Upper lobe of left lung (tissue), 6 donors: Measurements from ENCODE around the gene RNF126. TPM values are rescaled to one million over a fixed set of nuclear protein-coding genes. Genes with fewer than 3 reads are reported as not detected.
A peak's percentile ranks its signal among the peaks of the same experiment; 100 is the strongest.

ENCODE experiments used
- ATAC-seq, 2 donors: fragments of 200-7000 bp; cut with Tn5 transposase; one replicate each; pipeline ENCODE4 v1.9.1; 2022; ENCODE audit warnings: mild to moderate bottlenecking in 2 of 2, moderate library complexity in 2 of 2; ENCODE audit not compliant: low FRiP score in 2 of 2
- DNase-seq, 2 donors: peaks; one replicate each; pipeline ENCODE4 v3.0.0-alpha.2; 2019 to 2020
- H3K27ac ChIP-seq, 4 donors: fragments of 200-600 bp; sonication (generic); one replicate each; pipeline ENCODE4 v1.5.1; 2016 to 2019
- H3K27me3 ChIP-seq, 4 donors: fragments of 200-600 bp; sonication (generic); one replicate each; pipeline ENCODE4 v1.5.1; 2017 to 2019
- H3K36me3 ChIP-seq, 4 donors: fragments of 200-600 bp; sonication (generic); one replicate each; pipeline ENCODE4 v1.5.1; 2016 to 2019
- H3K4me1 ChIP-seq, 4 donors: fragments of 200-600 bp; sonication (generic); one replicate each; pipeline ENCODE4 v1.5.1; 2018 to 2019
- H3K4me3 ChIP-seq, 4 donors: fragments of 200-600 bp; sonication (generic); one replicate each; pipeline ENCODE4 v1.5.1; 2017 to 2019; ENCODE audit warnings: mild to moderate bottlenecking in 2 of 4, moderate library complexity in 1 of 4
- H3K9me3 ChIP-seq, 4 donors: fragments of 200-600 bp; sonication (generic); one replicate each; pipeline ENCODE4 v1.5.1; 2018 to 2019
- CTCF ChIP-seq, 6 experiments: fragments of 450-650 bp in 4 of 6; fragments of 200-600 bp in 2 of 6; sonication (generic) in 2 of 6; IDR thresholded peaks; one replicate each; pipeline ENCODE4 v1.5.1; 2016 to 2019; ENCODE audit warnings: antibody characterized with exemption in 6 of 6
- EP300 ChIP-seq, 4 donors: sonication (generic); formaldehyde crosslinking; IDR thresholded peaks; one replicate each; pipeline ENCODE4 v1.5.1; 2017; ENCODE audit warnings: antibody characterized with exemption in 4 of 4, control low read depth in 2 of 4
- POLR2A ChIP-seq, 4 donors: fragments of 450-650 bp; IDR thresholded peaks; one replicate each; pipeline ENCODE4 v1.5.1; 2016 to 2017; ENCODE audit warnings: antibody characterized with exemption in 4 of 4, mild to moderate bottlenecking in 2 of 4
- POLR2AphosphoS5 ChIP-seq, 2 donors: sonication (generic); formaldehyde crosslinking; IDR thresholded peaks; one replicate each; pipeline ENCODE4 v1.5.1; 2017; ENCODE audit warnings: antibody characterized with exemption in 2 of 2
- WGBS, 2 donors: methylation state at CpG; one replicate each; pipeline ENCODE4 v1.1.5; 2017 to 2018; 5-methylcytosine and 5-hydroxymethylcytosine counted together
- total RNA-seq, 6 donors: library from RNA; depleted of rRNA in 4 of 6; stranded (reverse); fragments of >200 nt in 4 of 6; gene quantifications; one replicate each; pipeline versions ENCODE4 v1.1.0 to v1.2.1, GENCODE V29; 2016 to 2021
- donor health status: DM: no; HTN: no; CAD: no; lungs with moderate emphysema.
- donor health status: DM: no; HTN: yes; CAD: no; lungs with severe emphysema.

The RNF126 gene
- total RNA-seq, 6 donors from 2014 or later, result 36.7 to 106 (median 66.3) TPM

DNA sequence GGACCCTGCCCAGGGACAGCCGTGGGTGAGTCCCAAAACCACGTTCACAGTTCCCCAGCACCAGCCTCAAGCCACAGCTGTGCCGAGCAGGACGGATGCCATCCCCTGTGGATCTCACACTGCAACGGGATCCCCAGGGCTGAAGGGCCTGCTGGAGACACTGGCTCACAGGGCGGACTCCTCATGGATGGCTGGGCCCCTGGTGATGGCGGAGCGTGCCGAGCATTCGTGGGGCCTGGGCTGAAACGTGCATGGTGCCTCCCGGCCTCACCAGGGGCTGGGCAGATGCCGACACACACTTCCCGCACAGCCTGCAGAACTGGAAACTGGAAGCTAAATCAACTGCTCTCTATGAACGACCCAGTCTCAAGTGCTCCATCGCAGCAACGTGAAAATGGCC, 9.6 kb downstream of the RNF126 start:
- H3K36me3 ChIP-seq, result peaks cover 15 to 75% (median 49%) of the 10 kb centered on the region in 4 donors
- peaks cover 3 to 28% (median 8%) of the 10 kb centered on the region in 4 donors for H3K4me1 ChIP-seq
- H3K9me3 ChIP-seq, result no peaks in the 10 kb centered on the region
- H3K27me3 ChIP-seq, result no peaks in the 10 kb centered on the region
- no peak overlapping the region for H3K27ac ChIP-seq
- no peak overlapping the region for H3K4me3 ChIP-seq
- TF ChIP-seq POLR2AphosphoS5 (IDR thresholded peaks at IDR 0.05), result no peak
- TF ChIP-seq POLR2A (IDR thresholded peaks at IDR 0.05), result no peak
- TF ChIP-seq CTCF (IDR thresholded peaks at IDR 0.05), result no peak
- TF ChIP-seq EP300 (IDR thresholded peaks at IDR 0.05), result no peak
- ATAC-seq, result no peak
- 70 to 95% methylated on average over 2 to 17 of the region's 17 CpGs for WGBS, 2 donors
- DNase-seq, result peak in 1 of 2 donors; percentile 57

DNA sequence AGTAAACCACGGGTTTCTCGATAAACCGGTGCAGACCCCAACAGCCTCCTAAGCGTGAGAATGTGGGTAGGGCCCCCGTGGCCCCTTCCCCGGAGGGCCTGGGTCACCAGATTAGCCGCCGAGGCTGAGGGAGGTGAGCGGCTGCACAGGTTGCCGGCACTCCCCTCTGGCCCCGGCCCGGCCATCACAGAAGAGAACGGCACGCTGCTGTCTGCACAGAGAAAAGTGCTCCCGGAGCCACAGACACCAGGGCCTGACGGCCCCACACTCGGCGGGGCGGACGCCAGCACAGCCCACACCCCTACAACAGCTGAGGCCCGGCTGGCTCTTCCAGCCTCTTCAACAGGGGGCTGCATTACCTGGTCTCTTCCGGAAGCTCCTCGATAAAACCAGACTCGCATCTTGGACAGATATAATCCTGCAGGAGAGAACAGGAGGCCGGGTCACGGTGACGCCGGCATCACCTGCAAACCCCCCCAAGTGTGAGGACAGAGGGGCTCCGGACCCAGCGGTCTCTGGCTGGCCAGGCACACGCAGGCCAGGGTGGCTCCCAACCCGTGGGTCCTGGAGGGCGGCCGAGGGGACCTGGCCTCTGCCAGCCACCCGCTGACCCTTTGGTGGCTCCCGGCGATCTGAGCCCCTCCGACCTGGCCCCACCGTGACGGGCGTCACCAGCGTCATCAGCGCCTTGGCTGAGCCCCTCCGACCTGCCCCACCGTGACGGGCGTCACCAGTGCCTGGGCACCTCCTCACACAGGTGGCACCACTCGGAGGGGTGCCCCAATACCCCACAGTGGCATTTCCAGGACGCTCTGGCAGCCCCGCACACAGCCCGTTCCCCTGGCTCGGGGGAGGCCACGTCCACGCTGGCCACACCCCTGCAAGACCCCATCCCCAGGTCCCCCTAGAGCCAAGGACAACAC, 10.3 kb downstream of the RNF126 start:
- 91 to 94% methylated on average over 30 to 42 of the region's 54 CpGs for WGBS, 2 donors

DNA sequence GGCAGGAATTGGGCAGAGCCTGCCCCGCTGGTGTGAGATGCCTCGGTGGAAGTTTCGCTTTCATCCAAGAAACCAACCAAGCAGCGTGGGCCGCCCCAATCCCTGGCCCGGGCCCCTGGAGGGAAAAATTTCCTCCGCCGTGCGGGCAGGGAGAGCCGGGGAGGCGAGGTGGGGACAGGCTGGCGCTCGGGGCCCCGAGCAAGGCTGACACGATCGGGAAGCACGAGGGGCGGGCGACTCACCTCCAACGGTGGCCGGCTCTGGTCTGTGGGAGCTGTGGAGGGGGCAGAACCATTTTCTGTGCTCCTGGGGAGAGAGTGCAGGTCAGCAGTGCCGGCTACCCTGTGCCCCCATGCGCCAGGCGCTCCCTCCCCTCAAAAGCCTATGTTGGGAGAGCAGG, 11.0 kb downstream of the RNF126 start:
- Histone ChIP-seq H3K27me3 (no peaks in the 10 kb centered on the region), H3K36me3 (peaks cover 26 to 82% (median 63%) of the 10 kb centered on the region in 4 donors), H3K27ac (no peak overlapping the region), H3K4me1 (peaks cover 0 to 14% (median 0%) of the 10 kb centered on the region in 4 donors), H3K9me3 (no peaks in the 10 kb centered on the region), H3K4me3 (no peak overlapping the region)
- peak in 1 of 2 donors; percentile 70 for DNase-seq
- no peak for ATAC-seq
- TF ChIP-seq POLR2A (IDR thresholded peaks at IDR 0.05) (no peak), CTCF (IDR thresholded peaks at IDR 0.05) (no peak), EP300 (IDR thresholded peaks at IDR 0.05) (no peak), POLR2AphosphoS5 (IDR thresholded peaks at IDR 0.05) (no peak)
- 87% methylated on average over 20 to 22 of the region's 24 CpGs for WGBS, 2 donors

More for the DNA sequence above, 10.3 kb downstream of the RNF126 start:
- no peaks in the 10 kb centered on the region for H3K9me3 ChIP-seq
- no peak overlapping the region for H3K4me3 ChIP-seq
- no peak overlapping the region for H3K27ac ChIP-seq
- H3K4me1 ChIP-seq, result peaks cover 0 to 21% (median 1%) of the 10 kb centered on the region in 4 donors
- H3K27me3 ChIP-seq, result no peaks in the 10 kb centered on the region
- ATAC-seq (no peak), DNase-seq (peak in 1 of 2 donors; percentile 75)
- peaks cover 21 to 81% (median 56%) of the 10 kb centered on the region in 4 donors for H3K36me3 ChIP-seq
- TF ChIP-seq POLR2AphosphoS5 (IDR thresholded peaks at IDR 0.05) (no peak), EP300 (IDR thresholded peaks at IDR 0.05) (no peak), CTCF (IDR thresholded peaks at IDR 0.05) (no peak), POLR2A (IDR thresholded peaks at IDR 0.05) (no peak)

DNA sequence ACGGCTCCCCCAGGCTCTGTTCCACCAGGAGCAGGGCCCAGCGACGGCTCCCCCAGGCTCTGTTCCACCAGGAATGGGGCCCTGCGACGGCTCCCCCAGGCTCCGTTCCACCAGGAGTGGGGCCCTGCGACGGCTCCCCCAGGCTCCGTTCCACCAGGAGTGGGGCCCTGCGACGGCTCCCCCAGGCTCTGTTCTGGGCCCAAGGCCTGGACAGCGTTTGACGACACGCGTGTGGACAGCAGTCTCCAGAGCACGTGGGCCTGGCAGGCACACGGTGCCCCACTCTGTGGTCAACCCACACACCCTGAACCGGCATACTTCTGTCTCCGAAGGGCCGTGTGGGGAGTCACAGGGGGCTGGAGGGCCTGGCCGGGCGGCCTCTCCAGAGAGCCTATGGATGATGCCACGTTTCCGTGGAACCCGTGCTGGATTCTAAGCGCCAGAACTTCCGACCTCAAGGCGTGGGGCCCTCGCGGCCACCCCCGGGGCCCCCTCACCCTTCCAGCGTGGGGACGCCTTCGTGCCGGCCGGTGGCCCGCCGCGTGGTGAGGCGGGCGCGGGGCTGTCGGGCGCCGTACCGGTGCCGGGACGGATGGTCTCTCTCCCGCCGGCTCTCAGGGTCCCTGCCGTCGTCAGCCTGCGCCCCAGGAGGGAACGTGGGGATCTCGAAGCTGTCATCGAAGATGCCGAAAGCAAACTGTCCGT, 11.7 kb downstream of the RNF126 start:
- Histone ChIP-seq H3K27me3 (no peaks in the 10 kb centered on the region), H3K4me1 (peaks cover 0 to 7% (median 0%) of the 10 kb centered on the region in 4 donors), H3K36me3 (peaks cover 29 to 85% (median 70%) of the 10 kb centered on the region in 4 donors), H3K4me3 (no peak overlapping the region), H3K9me3 (no peaks in the 10 kb centered on the region), H3K27ac (no peak overlapping the region)
- ATAC-seq (no peak), DNase-seq (peak in 1 of 2 donors; percentile 77)
- no peak for TF ChIP-seq EP300 (IDR thresholded peaks at IDR 0.05)
- TF ChIP-seq POLR2A (IDR thresholded peaks at IDR 0.05), result no peak
- no peak for TF ChIP-seq CTCF (IDR thresholded peaks at IDR 0.05)
- TF ChIP-seq POLR2AphosphoS5 (IDR thresholded peaks at IDR 0.05), result no peak
- WGBS, 2 donors, result 97% methylated on average over 20 to 54 of the region's 58 CpGs
